ENCODE data around the gene KIF9. TPM values are rescaled to one million over a fixed set of nuclear protein-coding genes. Genes with fewer than 3 reads are reported as not detected.

The KIF9 gene
- total RNA-seq, 1 experiment from 2014 or later, result 8.9 TPM

- no TSS peak for BruUV-seq (replicated peaks)
- intact Hi-C loops (cut with micrococcal nuclease; ENCODE audit: unreplicated experiment), result no loop called here
- H3K9me3 ChIP-seq (ENCODE audit: control insufficient read depth, insufficient read depth, low read depth, low read length), result no peaks in the 10 kb centered on the region
- H3K36me3 ChIP-seq (ENCODE audit: control insufficient read depth, insufficient read depth, low read length), result no peaks in the 10 kb centered on the region; the same call in 1 of the 2 replicates
- no peak overlapping the region for H3K4me3 ChIP-seq (ENCODE audit: low read depth in 2 of 2, low read length in 2 of 2)
- no peak for ATAC-seq
- in situ Hi-C loops (cut with HindIII; ENCODE audit: low pct_unique_long_range_greater_than_20kb, low sequenced_read_pairs), result no loop called here
- no peak for TF ChIP-seq TCF7L2 (IDR thresholded peaks at IDR 0.05; ENCODE audit: low read depth, low read length)
- ChIA-PET POLR2A (no interaction called here), CTCF (no interaction called here)
- DNase-seq (ENCODE audit: low read depth, low spot score), result no peak
- H3K27ac ChIP-seq (ENCODE audit: low read length), result no peak overlapping the region
- H3K4me1 ChIP-seq (ENCODE audit: control insufficient read depth, insufficient read depth, low read length), result no peaks in the 10 kb centered on the region
- H3K27me3 ChIP-seq (ENCODE audit: control insufficient read depth, insufficient read depth, low read length), result no peaks in the 10 kb centered on the region
Measured at GRCh38 chr3:47301456-47301855, 18.9 kb upstream of the KIF9 start.

- Histone ChIP-seq H3K27me3 (ENCODE audit: control insufficient read depth, insufficient read depth, low read length) (no peaks in the 10 kb centered on the region), H3K27ac (ENCODE audit: low read length) (no peak overlapping the region), H3K4me3 (ENCODE audit: low read depth in 2 of 2, low read length in 2 of 2) (no peak overlapping the region), H3K4me1 (ENCODE audit: control insufficient read depth, insufficient read depth, low read length) (no peaks in the 10 kb centered on the region), H3K9me3 (ENCODE audit: control insufficient read depth, insufficient read depth, low read depth, low read length) (no peaks in the 10 kb centered on the region), H3K36me3 (ENCODE audit: control insufficient read depth, insufficient read depth, low read length) (no peaks in the 10 kb centered on the region; the same call in 1 of the 2 replicates)
- in situ Hi-C loops (cut with HindIII; ENCODE audit: low pct_unique_long_range_greater_than_20kb, low sequenced_read_pairs), result no loop called here
- BruUV-seq (replicated peaks), result no TSS peak
- ChIA-PET POLR2A (interaction anchor here (0.6 kb wide), 1 partner anchor 8 kb away, joined by 3 read pairs; no protein-coding TSS in a partner anchor), CTCF (interaction anchor here (0.6 kb wide), 1 partner anchor 493 kb away, joined by 6 read pairs; no protein-coding TSS in a partner anchor)
- intact Hi-C loops (cut with micrococcal nuclease; ENCODE audit: unreplicated experiment), result no loop called here
- TF ChIP-seq TCF7L2 (IDR thresholded peaks at IDR 0.05; ENCODE audit: low read depth, low read length), result no peak
- no peak for TF ChIP-seq POLR2AphosphoS5 (IDR thresholded peaks at IDR 0.05; ENCODE audit: low read depth, low read length)
- no peak for TF ChIP-seq REST (IDR thresholded peaks at IDR 0.05; ENCODE audit: insufficient read depth in 1 of 2, low read depth in 2 of 2, low read length in 1 of 2)
- TF ChIP-seq SIN3A (IDR thresholded peaks at IDR 0.05; ENCODE audit: borderline replicate concordance, insufficient read depth, low read depth, low read length), result no peak
- no peak for TF ChIP-seq CTCF (IDR thresholded peaks at IDR 0.05)
- ATAC-seq (no peak), DNase-seq (ENCODE audit: low read depth, low spot score) (no peak)
Measured at GRCh38 chr3:47299381-47300318, 17.1 kb upstream of the KIF9 start.

- H3K9me3 ChIP-seq (ENCODE audit: control insufficient read depth, insufficient read depth, low read depth, low read length), result no peaks in the 10 kb centered on the region
- no peaks in the 10 kb centered on the region; the same call in 1 of the 2 replicates for H3K36me3 ChIP-seq (ENCODE audit: control insufficient read depth, insufficient read depth, low read length)
- intact Hi-C loops (cut with micrococcal nuclease; ENCODE audit: unreplicated experiment), result no loop called here
- ATAC-seq (no peak), DNase-seq (ENCODE audit: low read depth, low spot score) (no peak)
- H3K4me3 ChIP-seq (ENCODE audit: low read depth in 2 of 2, low read length in 2 of 2), result no peak overlapping the region
- no peak for TF ChIP-seq TCF7L2 (IDR thresholded peaks at IDR 0.05; ENCODE audit: low read depth, low read length)
- TF ChIP-seq CTCF (IDR thresholded peaks at IDR 0.05), result no peak
- TF ChIP-seq SIN3A (IDR thresholded peaks at IDR 0.05; ENCODE audit: borderline replicate concordance, insufficient read depth, low read depth, low read length), result no peak
- TF ChIP-seq POLR2AphosphoS5 (IDR thresholded peaks at IDR 0.05; ENCODE audit: low read depth, low read length), result no peak
- no peak for TF ChIP-seq REST (IDR thresholded peaks at IDR 0.05; ENCODE audit: insufficient read depth in 1 of 2, low read depth in 2 of 2, low read length in 1 of 2)
- no peaks in the 10 kb centered on the region for H3K27me3 ChIP-seq (ENCODE audit: control insufficient read depth, insufficient read depth, low read length)
- ChIA-PET CTCF (interaction anchor here (0.7 kb wide), 1 partner anchor 48 kb away, joined by 3 read pairs; no protein-coding TSS in a partner anchor), POLR2A (no interaction called here)
- in situ Hi-C loops (cut with HindIII; ENCODE audit: low pct_unique_long_range_greater_than_20kb, low sequenced_read_pairs), result no loop called here
- H3K27ac ChIP-seq (ENCODE audit: low read length), result no peak overlapping the region
- no peaks in the 10 kb centered on the region for H3K4me1 ChIP-seq (ENCODE audit: control insufficient read depth, insufficient read depth, low read length)
- BruUV-seq (replicated peaks), result no TSS peak
Measured at GRCh38 chr3:47298439-47298838, 15.8 kb upstream of the KIF9 start.
